ENCODE data around the gene ANKRD34A. TPM values are rescaled to one million over a fixed set of nuclear protein-coding genes. Genes with fewer than 3 reads are reported as not detected.

ANKRD34A gene
- total RNA-seq = 1 to 10 TPM; 4.6 to 4.8 TPM

- Mint-ChIP-seq H3K4me3 (peak within 1 kb of the TSS; percentile 95), H3K27me3 (no peaks in the 10 kb centered on the region), H3K9me3 (no peaks in the 10 kb centered on the region), H3K4me1 (peaks cover 17% of the 10 kb centered on the region), H3K36me3 (ENCODE audit: low read depth) (peaks cover 16% of the 10 kb centered on the region), H3K27ac (peak within 1 kb of the TSS; percentile 93)
- peak; percentile 92 for ATAC-seq (replicated peaks)
Observed at GRCh38 chr1:145964328-145965118, at the start of gene ANKRD34A, which contains the start of gene POLR3GL. TSS of gene ANKRD34A (minus strand) at chr1:145964575. CDS start at chr1:145961759, 2,816 bp downstream. TSS of gene POLR3GL (plus strand) at chr1:145964690. CDS start at chr1:145974866, 10,176 bp downstream.

DNA sequence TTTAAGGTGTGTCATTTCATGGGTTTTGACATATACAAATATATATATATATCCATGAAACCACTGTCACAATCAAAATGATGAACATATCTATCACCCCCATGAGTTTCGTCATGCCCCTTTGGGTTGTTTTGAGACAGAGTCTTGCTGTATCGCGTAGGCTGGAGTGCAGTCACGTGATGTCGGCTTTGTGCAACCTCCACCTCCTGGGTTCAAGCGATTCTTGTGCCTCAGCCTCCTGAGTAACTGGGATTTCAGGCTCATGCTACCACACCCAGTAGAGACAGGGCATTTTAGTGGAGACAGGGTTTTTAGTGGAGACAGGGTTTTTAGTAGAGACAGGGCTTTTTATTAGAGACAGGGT lies 49.2 kb upstream of the ANKRD34A start:
- ATAC-seq (replicated peaks) = no peak
- no peak overlapping the region for H3K4me3 Mint-ChIP-seq
- H3K27ac Mint-ChIP-seq = no peak overlapping the region
- peaks cover 5% of the 10 kb centered on the region for H3K4me1 Mint-ChIP-seq
- no peaks in the 10 kb centered on the region for H3K36me3 Mint-ChIP-seq (ENCODE audit: low read depth)
- H3K27me3 Mint-ChIP-seq = peaks cover 14% of the 10 kb centered on the region
- H3K9me3 Mint-ChIP-seq = no peaks in the 10 kb centered on the region

DNA sequence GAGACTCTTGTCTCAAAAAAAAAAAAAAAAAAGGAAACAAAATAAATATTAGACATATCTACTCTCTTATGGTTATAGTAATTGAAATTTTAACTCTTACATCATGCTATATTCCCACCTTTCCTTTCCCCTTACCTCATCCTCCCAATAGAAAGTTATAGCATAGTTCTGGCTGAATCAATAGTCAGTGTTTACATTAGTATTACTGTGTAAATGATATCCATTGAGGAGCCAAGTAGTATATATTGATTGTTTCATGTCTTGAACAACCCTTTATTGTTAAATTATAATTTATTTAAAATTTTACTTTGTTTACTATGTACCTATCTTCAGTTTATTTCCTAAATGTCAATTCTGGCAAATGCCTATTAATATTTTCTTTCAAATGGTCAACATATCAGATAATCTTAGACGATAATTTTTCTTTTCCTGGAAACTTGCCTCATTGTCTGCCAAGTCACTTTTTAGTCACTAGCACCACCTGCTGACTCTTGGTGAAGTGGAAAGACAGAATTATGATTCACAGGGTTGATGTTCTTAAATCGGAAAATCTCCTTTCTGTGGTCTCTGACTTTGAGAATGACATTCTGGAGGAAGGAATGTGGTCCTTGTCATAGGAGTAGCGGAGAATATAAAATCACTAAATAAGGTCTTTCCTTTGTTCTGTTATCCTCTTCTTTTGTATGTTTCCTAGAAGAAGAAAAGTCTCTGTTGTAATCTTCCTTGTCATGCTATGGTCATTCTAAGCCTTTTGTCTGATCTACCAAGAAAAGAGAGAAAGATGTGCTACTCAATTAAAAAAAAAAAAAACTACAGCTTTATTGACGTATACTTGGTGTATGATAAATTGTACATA lies 48.6 kb upstream of the ANKRD34A start:
- H3K9me3 Mint-ChIP-seq = no peaks in the 10 kb centered on the region
- no peak overlapping the region for H3K27ac Mint-ChIP-seq
- H3K36me3 Mint-ChIP-seq (ENCODE audit: low read depth) = no peaks in the 10 kb centered on the region
- H3K27me3 Mint-ChIP-seq = peaks cover 8% of the 10 kb centered on the region
- ATAC-seq (replicated peaks) = peak; percentile 93
- H3K4me3 Mint-ChIP-seq = peak overlapping the region; percentile 16
- peaks cover 5% of the 10 kb centered on the region for H3K4me1 Mint-ChIP-seq

- Mint-ChIP-seq H3K27ac (no peak overlapping the region), H3K36me3 (ENCODE audit: low read depth) (no peaks in the 10 kb centered on the region), H3K9me3 (no peaks in the 10 kb centered on the region), H3K4me1 (peaks cover 19% of the 10 kb centered on the region), H3K4me3 (no peak overlapping the region), H3K27me3 (no peaks in the 10 kb centered on the region)
- ATAC-seq (replicated peaks) = no peak
Observed at GRCh38 chr1:146010126-146010738, 45.9 kb upstream of the ANKRD34A start.

DNA sequence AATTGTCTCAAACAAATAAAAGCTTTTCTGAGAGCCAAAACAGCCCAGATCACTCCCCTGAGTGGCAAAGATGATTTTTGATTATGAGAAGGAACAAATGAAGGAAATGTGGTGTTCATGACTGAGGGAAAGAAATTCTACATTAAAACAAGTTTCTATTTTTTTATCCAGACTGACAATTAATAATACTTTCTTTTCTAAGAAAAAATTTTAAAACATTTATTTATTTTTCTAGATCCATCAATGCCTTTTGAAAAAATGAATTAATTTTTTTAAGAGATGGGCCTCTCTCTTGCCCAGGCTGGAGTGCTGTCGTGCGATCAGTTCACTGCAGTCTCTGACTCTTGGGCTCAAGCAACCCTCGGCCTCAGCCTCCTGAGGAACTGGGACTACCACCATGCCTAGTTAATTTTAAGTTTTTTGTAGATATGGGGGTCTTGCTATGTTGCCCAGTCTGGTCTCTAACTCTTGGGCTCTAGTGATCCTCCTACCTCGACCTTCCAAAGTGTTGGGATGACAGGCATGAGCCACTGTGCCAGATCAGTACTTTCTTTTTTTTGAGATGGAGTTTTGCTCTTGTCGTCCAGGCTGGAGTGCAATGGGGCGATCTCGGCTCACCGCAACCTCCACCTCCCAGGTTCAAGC lies 43.2 kb upstream of the ANKRD34A start:
- ATAC-seq (replicated peaks) = no peak
- peaks cover 22% of the 10 kb centered on the region for H3K4me1 Mint-ChIP-seq
- no peaks in the 10 kb centered on the region for H3K27me3 Mint-ChIP-seq
- peak overlapping the region; percentile 88 for H3K27ac Mint-ChIP-seq
- no peaks in the 10 kb centered on the region for H3K9me3 Mint-ChIP-seq
- peak overlapping the region; percentile 49 for H3K4me3 Mint-ChIP-seq
- H3K36me3 Mint-ChIP-seq (ENCODE audit: low read depth) = no peaks in the 10 kb centered on the region

- ATAC-seq (replicated peaks) = peak; percentile 20
- Mint-ChIP-seq H3K36me3 (ENCODE audit: low read depth) (peaks cover 8% of the 10 kb centered on the region), H3K27me3 (no peaks in the 10 kb centered on the region), H3K9me3 (no peaks in the 10 kb centered on the region), H3K4me3 (peak overlapping the region; percentile 45), H3K27ac (peak overlapping the region; percentile 75), H3K4me1 (peaks cover 41% of the 10 kb centered on the region)
Observed at GRCh38 chr1:146001709-146002108, 37.3 kb upstream of the ANKRD34A start.

DNA sequence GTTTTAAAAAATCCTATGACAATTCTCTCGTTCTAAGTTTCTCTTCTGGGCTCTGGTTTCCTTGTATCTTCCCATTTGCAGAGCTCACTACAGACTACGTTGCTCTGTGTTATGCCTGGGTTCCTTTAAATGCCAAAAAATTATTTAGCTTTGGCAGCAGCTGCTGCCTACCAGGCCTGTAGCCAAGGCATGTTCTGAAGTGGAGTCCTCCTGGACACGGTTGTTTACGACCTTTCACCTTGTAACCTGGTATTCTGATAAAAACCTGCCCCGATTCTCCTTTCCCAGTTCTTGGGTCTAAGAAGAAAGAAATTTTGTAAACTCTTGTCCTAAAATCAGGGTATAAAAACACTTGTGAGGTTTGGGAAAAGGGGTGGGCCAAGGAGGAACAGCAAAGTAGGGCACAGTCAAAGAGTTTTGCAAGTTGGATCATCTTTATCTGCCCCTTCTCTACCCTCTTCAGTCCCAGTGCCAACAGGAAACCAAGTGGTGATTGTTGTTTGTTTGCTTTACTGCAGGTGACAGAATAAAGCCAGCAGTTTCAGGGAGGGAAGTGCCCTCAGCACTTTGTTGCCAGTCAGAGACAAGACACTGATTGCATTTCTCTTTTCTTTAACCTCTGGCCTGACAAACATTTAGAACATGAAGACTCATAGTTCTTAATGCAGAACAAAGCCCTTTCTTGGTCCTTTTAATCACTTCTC lies 35.1 kb upstream of the ANKRD34A start:
- no peak for ATAC-seq (replicated peaks)
- Mint-ChIP-seq H3K4me3 (peak overlapping the region; percentile 88), H3K27ac (peak overlapping the region; percentile 96), H3K36me3 (ENCODE audit: low read depth) (peaks cover 30% of the 10 kb centered on the region), H3K4me1 (peaks cover 31% of the 10 kb centered on the region), H3K27me3 (no peaks in the 10 kb centered on the region), H3K9me3 (no peaks in the 10 kb centered on the region)

GRCh38 chr1:145997718-145998023 lies 33.3 kb upstream of the ANKRD34A start:
- Mint-ChIP-seq H3K9me3 (no peaks in the 10 kb centered on the region), H3K4me3 (peak overlapping the region; percentile 88), H3K27ac (peak overlapping the region; percentile 96), H3K27me3 (no peaks in the 10 kb centered on the region), H3K4me1 (peaks cover 42% of the 10 kb centered on the region), H3K36me3 (ENCODE audit: low read depth) (peaks cover 48% of the 10 kb centered on the region)
- no peak for ATAC-seq (replicated peaks)

GRCh38 chr1:145997016-145997717 lies 32.8 kb upstream of the ANKRD34A start:
- no peaks in the 10 kb centered on the region for H3K9me3 Mint-ChIP-seq
- H3K27me3 Mint-ChIP-seq = no peaks in the 10 kb centered on the region
- H3K4me3 Mint-ChIP-seq = peak overlapping the region; percentile 88
- H3K36me3 Mint-ChIP-seq (ENCODE audit: low read depth) = peaks cover 53% of the 10 kb centered on the region
- peaks cover 47% of the 10 kb centered on the region for H3K4me1 Mint-ChIP-seq
- peak; percentile 61 for ATAC-seq (replicated peaks)
- H3K27ac Mint-ChIP-seq = peak overlapping the region; percentile 96

DNA sequence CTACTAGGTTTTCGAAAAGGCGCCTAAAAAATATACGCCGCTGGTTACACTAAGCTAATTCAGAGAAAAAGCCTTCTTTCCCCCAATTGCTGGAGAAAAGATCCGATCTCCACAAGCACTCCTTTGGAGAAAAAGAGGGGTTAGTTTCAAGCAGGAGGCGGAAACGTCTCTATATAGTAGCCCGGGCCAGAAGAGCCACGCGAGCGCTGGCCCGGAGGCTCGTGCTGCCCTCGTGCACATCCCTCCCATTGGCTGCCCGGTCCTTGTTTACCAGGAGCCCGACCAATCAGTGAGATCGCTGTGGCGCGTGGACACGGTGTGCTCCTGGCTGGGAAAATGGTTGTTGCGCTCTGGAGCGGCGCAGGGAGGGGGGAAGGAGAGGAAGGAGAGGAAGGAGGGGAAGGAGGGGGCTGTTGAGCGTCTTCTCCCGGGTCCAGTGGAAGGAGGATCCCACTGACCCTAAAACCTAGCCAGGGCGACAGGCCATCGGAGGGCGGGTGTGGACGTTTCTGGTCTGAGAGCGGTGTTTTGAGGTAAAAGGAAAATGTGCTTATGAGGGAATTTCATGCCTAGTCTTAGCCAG lies 32.1 kb upstream of the ANKRD34A start, which contains the start of gene TXNIP:
TXNIP (minus strand) TSS at position 147 of the 583 bp plus-strand sequence. CDS start 313 bp downstream, outside the sequence.
- H3K36me3 Mint-ChIP-seq (ENCODE audit: low read depth) = peaks cover 60% of the 10 kb centered on the region
- H3K4me3 Mint-ChIP-seq = peak within 1 kb of the TSS; percentile 88

DNA sequence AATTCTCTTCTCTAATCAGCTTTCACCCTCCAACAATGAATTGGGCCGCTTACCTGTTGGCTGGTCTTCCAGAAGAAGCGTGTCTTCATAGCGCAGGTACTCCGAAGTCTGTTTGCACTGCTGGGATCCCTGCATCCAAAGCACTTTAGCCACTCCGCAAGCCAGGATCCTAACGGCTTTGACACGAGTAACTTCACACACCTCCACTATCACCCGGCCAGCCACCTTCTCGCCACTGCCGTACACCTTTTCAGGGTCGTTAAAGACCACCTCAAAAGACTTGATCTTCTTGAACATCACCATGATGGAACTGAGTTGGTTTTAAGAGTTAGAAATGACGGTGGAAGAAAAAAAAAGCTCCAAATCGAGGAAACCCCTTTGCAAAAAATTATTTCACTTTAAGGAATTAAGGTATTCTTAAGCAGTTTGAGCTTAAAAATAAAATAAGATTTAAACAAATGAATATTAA lies 31.6 kb upstream of the ANKRD34A start:
- Mint-ChIP-seq H3K4me1 (peaks cover 43% of the 10 kb centered on the region), H3K9me3 (no peaks in the 10 kb centered on the region), H3K27me3 (no peaks in the 10 kb centered on the region), H3K4me3 (peak overlapping the region; percentile 88), H3K27ac (peak overlapping the region; percentile 96), H3K36me3 (ENCODE audit: low read depth) (peaks cover 61% of the 10 kb centered on the region)
- no peak for ATAC-seq (replicated peaks)

More for the DNA sequence above, 32.1 kb upstream of the ANKRD34A start, which contains the start of gene TXNIP:
- peak; percentile 89 for ATAC-seq (replicated peaks)
- no peaks in the 10 kb centered on the region for H3K27me3 Mint-ChIP-seq
- H3K27ac Mint-ChIP-seq = peak within 1 kb of the TSS; percentile 96
- H3K4me1 Mint-ChIP-seq = peaks cover 46% of the 10 kb centered on the region
- H3K9me3 Mint-ChIP-seq = no peaks in the 10 kb centered on the region

GRCh38 chr1:145995148-145995881 lies 30.9 kb upstream of the ANKRD34A start:
- ATAC-seq (replicated peaks) = no peak
- H3K4me3 Mint-ChIP-seq = peak overlapping the region; percentile 88
- peak overlapping the region; percentile 96 for H3K27ac Mint-ChIP-seq
- H3K9me3 Mint-ChIP-seq = no peaks in the 10 kb centered on the region
- H3K27me3 Mint-ChIP-seq = no peaks in the 10 kb centered on the region
- peaks cover 43% of the 10 kb centered on the region for H3K4me1 Mint-ChIP-seq
- peaks cover 61% of the 10 kb centered on the region for H3K36me3 Mint-ChIP-seq (ENCODE audit: low read depth)

Measured in activated T-helper 17 cell treated with anti-CD3 and anti-CD28 coated beads, Interleukin-2, amount 50 U/mL, for 72 hours (primary cell).